PFSK-1 (cell line): ENCODE measurements around the gene MPC1.

Source experiments
- FOXP2 ChIP-seq: optimal IDR thresholded peaks from 2 replicates; pipeline ENCODE3; 2011; ENCODE audit warnings: borderline replicate concordance, control low read depth, inconsistent platforms; ENCODE audit not compliant: insufficient read depth; ENCODE audit errors: extremely low read length, extremely low read depth
- POLR2AphosphoS5 ChIP-seq: IDR thresholded peaks from 2 replicates; pipeline ENCODE4 v1.6.1; 2012; ENCODE audit warnings: low read depth, mild to moderate bottlenecking, control low read depth, low read length, moderate library complexity
- REST ChIP-seq, 2 experiments: IDR thresholded peaks; 2 replicates each; pipeline versions ENCODE4 v1.6.1 to v1.8.0; 2011 to 2012; ENCODE audit warnings: low read depth in 2 of 2, low read length in 2 of 2, control low read depth in 1 of 2, inconsistent platforms in 1 of 2, mild to moderate bottlenecking in 1 of 2, moderate library complexity in 1 of 2; ENCODE audit not compliant: insufficient read depth in 1 of 2
- SIN3A ChIP-seq: IDR thresholded peaks from 2 replicates; pipeline ENCODE4 v1.6.1; 2012; ENCODE audit warnings: mild to moderate bottlenecking, low read length, moderate library complexity, borderline replicate concordance; ENCODE audit not compliant: insufficient read depth
- TAF1 ChIP-seq: IDR thresholded peaks from 2 replicates; pipeline ENCODE4 v1.6.1; 2012; ENCODE audit warnings: low read length, control low read depth, borderline replicate concordance; ENCODE audit not compliant: insufficient read depth

- no peak for TF ChIP-seq POLR2AphosphoS5
- TF ChIP-seq REST (IDR thresholded peaks at IDR 0.05; ENCODE audit: insufficient read depth in 1 of 2, low read depth in 2 of 2, low read length in 2 of 2) = no peak
- TF ChIP-seq TAF1 = no peak
- TF ChIP-seq SIN3A = no peak
- no peak for TF ChIP-seq FOXP2
Measured at GRCh38 chr6:166334878-166335277, 47.9 kb downstream of the MPC1 start.
